ENCODE results near the gene KATNBL1. TPM values are rescaled to one million over a fixed set of nuclear protein-coding genes. Genes with fewer than 3 reads are reported as not detected.
A peak's percentile ranks its signal among the peaks of the same experiment; 100 is the strongest.

The KATNBL1 gene
- 10 to 100 TPM; 24.0 to 33.8 (median 26.1) TPM for total RNA-seq
- total RNA-seq (2013), result 71.8 TPM

- Histone ChIP-seq H3K36me3 (ENCODE audit: control insufficient read depth, insufficient read depth, low read length) (peaks cover 3% of the 10 kb centered on the region), H3K9me3 (ENCODE audit: control insufficient read depth, insufficient read depth, low read length) (no peaks in the 10 kb centered on the region), H3K27ac (ENCODE audit: low read length) (peak within 1 kb of the TSS; percentile 63), H3K4me3 (ENCODE audit: low read length) (peak within 1 kb of the TSS; percentile 58), H3K27me3 (ENCODE audit: control insufficient read depth, insufficient read depth, low read length) (no peaks in the 10 kb centered on the region), H3K4me1 (ENCODE audit: control insufficient read depth, insufficient read depth, low read length) (peaks cover 6% of the 10 kb centered on the region)
- TF ChIP-seq CTCF (IDR thresholded peaks at IDR 0.05), result peak; percentile 74
- Mint-ChIP-seq H3K27ac (peak within 1 kb of the TSS; percentile 51 to 66), H3K4me1 (peaks cover 18 to 25% of the 10 kb centered on the region in 2 donors), H3K9me3 (no peaks in the 10 kb centered on the region), H3K4me3 (peak within 1 kb of the TSS; percentile 74), H3K36me3 (no peaks in the 10 kb centered on the region), H3K27me3 (ENCODE audit: low read depth in 2 of 2) (no peaks in the 10 kb centered on the region)
- ATAC-seq (peak; percentile 94 to 99 (median 96)), DNase-seq (peak; percentile 94 to 98)
- intact Hi-C loops (cut with micrococcal nuclease), result loop anchor here (1.0 kb wide), 2 partner anchors 15 to 147 kb away; no protein-coding TSS in a partner anchor
- under 1% methylated on average over 81 of the region's 81 CpGs for WGBS (ENCODE audit: insufficient coverage)
These were observed at the start of gene KATNBL1 for GRCh38 chr15:34209421-34210282. KATNBL1 (minus strand) TSS chr15:34210096; CDS start chr15:34163676, 46,420 bp downstream.

GRCh38 chr15:34259566-34259965 lies 49.7 kb upstream of the KATNBL1 start:
- peaks cover 21% of the 10 kb centered on the region for H3K36me3 Mint-ChIP-seq

GRCh38 chr15:34258151-34258550 lies 48.3 kb upstream of the KATNBL1 start:
- Histone ChIP-seq H3K36me3 (ENCODE audit: control insufficient read depth, insufficient read depth, low read length) (peaks cover 45% of the 10 kb centered on the region), H3K4me1 (ENCODE audit: control insufficient read depth, insufficient read depth, low read length) (no peaks in the 10 kb centered on the region), H3K4me3 (ENCODE audit: low read length) (no peak overlapping the region), H3K9me3 (ENCODE audit: control insufficient read depth, insufficient read depth, low read length) (no peaks in the 10 kb centered on the region), H3K27me3 (ENCODE audit: control insufficient read depth, insufficient read depth, low read length) (no peaks in the 10 kb centered on the region), H3K27ac (ENCODE audit: low read length) (no peak overlapping the region)
- intact Hi-C loops (cut with micrococcal nuclease), result no loop called here
- H3K9me3 Mint-ChIP-seq, result no peaks in the 10 kb centered on the region
- peaks cover 33% of the 10 kb centered on the region for H3K36me3 Mint-ChIP-seq
- H3K27me3 Mint-ChIP-seq (ENCODE audit: low read depth in 2 of 2), result no peaks in the 10 kb centered on the region
- no peak overlapping the region for H3K27ac Mint-ChIP-seq
- no peak overlapping the region for H3K4me3 Mint-ChIP-seq
- DNase-seq (no peak), ATAC-seq (no peak)
- H3K4me1 Mint-ChIP-seq, result no peaks in the 10 kb centered on the region
- WGBS (ENCODE audit: insufficient coverage), result 90% methylated on average over 2 of the region's 2 CpGs
- TF ChIP-seq CTCF (IDR thresholded peaks at IDR 0.05), result no peak

More at GRCh38 chr15:34259566-34259965, 49.7 kb upstream of the KATNBL1 start:
- no peak for TF ChIP-seq CTCF (IDR thresholded peaks at IDR 0.05)
- no peak overlapping the region for H3K4me3 ChIP-seq (ENCODE audit: low read length)
- Mint-ChIP-seq H3K27ac (no peak overlapping the region), H3K4me1 (no peaks in the 10 kb centered on the region), H3K9me3 (no peaks in the 10 kb centered on the region), H3K4me3 (no peak overlapping the region), H3K27me3 (ENCODE audit: low read depth in 2 of 2) (no peaks in the 10 kb centered on the region)
- peaks cover 31% of the 10 kb centered on the region for H3K36me3 ChIP-seq (ENCODE audit: control insufficient read depth, insufficient read depth, low read length)
- no peak for ATAC-seq
- no peaks in the 10 kb centered on the region for H3K4me1 ChIP-seq (ENCODE audit: control insufficient read depth, insufficient read depth, low read length)
- no peaks in the 10 kb centered on the region for H3K9me3 ChIP-seq (ENCODE audit: control insufficient read depth, insufficient read depth, low read length)
- intact Hi-C loops (cut with micrococcal nuclease), result no loop called here
- DNase-seq, result no peak
- H3K27ac ChIP-seq (ENCODE audit: low read length), result no peak overlapping the region
- 100% methylated on average over 3 of the region's 3 CpGs for WGBS (ENCODE audit: insufficient coverage)
- no peaks in the 10 kb centered on the region for H3K27me3 ChIP-seq (ENCODE audit: control insufficient read depth, insufficient read depth, low read length)

Measured in natural killer cell (primary cell).